ENCODE results near the gene TOM1. TPM values are rescaled to one million over a fixed set of nuclear protein-coding genes. Genes with fewer than 3 reads are reported as not detected.

Gene TOM1
- total RNA-seq, 2 experiments from 2014 or later, result 22.7 to 30.6 TPM

GRCh38 chr22:35313311-35314121 is 13.8 kb downstream of the TOM1 start:
- Histone ChIP-seq H3K9me3 (ENCODE audit: low read length) (no peaks in the 10 kb centered on the region), H3K27ac (ENCODE audit: low read depth, low read length, poor library complexity, severe bottlenecking) (no peak overlapping the region), H3K9me2 (ENCODE audit: insufficient read depth, low read length) (no peaks in the 10 kb centered on the region), H3K4me3 (ENCODE audit: low read depth, low read length, poor library complexity, severe bottlenecking) (no peak overlapping the region), H2AFZ (ENCODE audit: low read length) (no peak overlapping the region), H4K20me1 (ENCODE audit: insufficient read depth, low read length) (no peaks in the 10 kb centered on the region), H3K79me2 (ENCODE audit: insufficient read depth, low read depth, low read length) (no peaks in the 10 kb centered on the region), H3K4me2 (ENCODE audit: low read length) (no peak overlapping the region; the same call in 1 of the 2 replicates), H3K36me3 (ENCODE audit: insufficient read depth, low read length) (no peaks in the 10 kb centered on the region; the same call in 1 of the 2 replicates), H3K4me1 (ENCODE audit: insufficient read depth, low read length, poor library complexity, severe bottlenecking) (peaks cover 29% of the 10 kb centered on the region)
- POLR2A ChIA-PET, result no interaction called here
- CTCF ChIA-PET (ENCODE audit: unreplicated experiment), result no interaction called here
- no peak for TF ChIP-seq EZH2phosphoT487 (IDR thresholded peaks at IDR 0.05; ENCODE audit: borderline replicate concordance, low read depth, low read length)
- TF ChIP-seq, protein P1, sequence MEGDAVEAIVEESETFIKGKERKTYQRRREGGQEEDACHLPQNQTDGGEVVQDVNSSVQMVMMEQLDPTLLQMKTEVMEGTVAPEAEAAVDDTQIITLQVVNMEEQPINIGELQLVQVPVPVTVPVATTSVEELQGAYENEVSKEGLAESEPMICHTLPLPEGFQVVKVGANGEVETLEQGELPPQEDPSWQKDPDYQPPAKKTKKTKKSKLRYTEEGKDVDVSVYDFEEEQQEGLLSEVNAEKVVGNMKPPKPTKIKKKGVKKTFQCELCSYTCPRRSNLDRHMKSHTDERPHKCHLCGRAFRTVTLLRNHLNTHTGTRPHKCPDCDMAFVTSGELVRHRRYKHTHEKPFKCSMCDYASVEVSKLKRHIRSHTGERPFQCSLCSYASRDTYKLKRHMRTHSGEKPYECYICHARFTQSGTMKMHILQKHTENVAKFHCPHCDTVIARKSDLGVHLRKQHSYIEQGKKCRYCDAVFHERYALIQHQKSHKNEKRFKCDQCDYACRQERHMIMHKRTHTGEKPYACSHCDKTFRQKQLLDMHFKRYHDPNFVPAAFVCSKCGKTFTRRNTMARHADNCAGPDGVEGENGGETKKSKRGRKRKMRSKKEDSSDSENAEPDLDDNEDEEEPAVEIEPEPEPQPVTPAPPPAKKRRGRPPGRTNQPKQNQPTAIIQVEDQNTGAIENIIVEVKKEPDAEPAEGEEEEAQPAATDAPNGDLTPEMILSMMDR (conservative IDR thresholded peaks at IDR 0.05; ENCODE audit: low read length), result no peak
- no peak for DNase-seq (ENCODE audit: low spot score)
- intact Hi-C loops (cut with micrococcal nuclease; ENCODE audit: unreplicated experiment), result no loop called here
- no TSS peak for BruUV-seq (replicated peaks)

GRCh38 chr22:35314161-35314942 is 14.7 kb downstream of the TOM1 start:
- POLR2A ChIA-PET, result no interaction called here
- intact Hi-C loops (cut with micrococcal nuclease; ENCODE audit: unreplicated experiment), result no loop called here
- TF ChIP-seq EZH2phosphoT487 (IDR thresholded peaks at IDR 0.05; ENCODE audit: borderline replicate concordance, low read depth, low read length), result no peak
- TF ChIP-seq, protein P1 (conservative IDR thresholded peaks at IDR 0.05; ENCODE audit: low read length), result no peak
- H3K4me3 ChIP-seq (ENCODE audit: low read depth, low read length, poor library complexity, severe bottlenecking), result no peak overlapping the region
- H3K27ac ChIP-seq (ENCODE audit: low read depth, low read length, poor library complexity, severe bottlenecking), result no peak overlapping the region
- H3K9me2 ChIP-seq (ENCODE audit: insufficient read depth, low read length), result no peaks in the 10 kb centered on the region
- H3K36me3 ChIP-seq (ENCODE audit: insufficient read depth, low read length), result no peaks in the 10 kb centered on the region; the same call in 1 of the 2 replicates
- H3K79me2 ChIP-seq (ENCODE audit: insufficient read depth, low read depth, low read length), result no peaks in the 10 kb centered on the region
- no peaks in the 10 kb centered on the region for H4K20me1 ChIP-seq (ENCODE audit: insufficient read depth, low read length)
- no peak for DNase-seq (ENCODE audit: low spot score)
- CTCF ChIA-PET (ENCODE audit: unreplicated experiment), result no interaction called here
- BruUV-seq (replicated peaks), result no TSS peak
- H3K4me1 ChIP-seq (ENCODE audit: insufficient read depth, low read length, poor library complexity, severe bottlenecking), result peaks cover 20% of the 10 kb centered on the region
- H2AFZ ChIP-seq (ENCODE audit: low read length), result no peak overlapping the region
- H3K4me2 ChIP-seq (ENCODE audit: low read length), result no peak overlapping the region; the same call in 1 of the 2 replicates
- H3K9me3 ChIP-seq (ENCODE audit: low read length), result no peaks in the 10 kb centered on the region

Measured in OCI-LY7 (cell line).